IMR-90 (cell line): ENCODE measurements around the gene TMEM129. TPM values are rescaled to one million over a fixed set of nuclear protein-coding genes. Genes with fewer than 3 reads are reported as not detected.

Experiments
- ATAC-seq: fragments of 200-7000 bp; cut with Tn5 transposase; 2 replicates; pipeline ENCODE4 v1.9.1; 2020; ENCODE audit warnings: low read depth, mild to moderate bottlenecking, moderate library complexity
- BruUV-seq: library from RNA; stranded (reverse); fragments of 400-500 nt; replicated peaks from 2 replicates; lab custom pipeline; 2021; lab: Mats Ljungman, UMichigan
- CTCF ChIA-PET: fragments of 300-600 bp; formaldehyde crosslinking; extraction: SDS; loops from one replicate; lab custom pipeline; 2021; ENCODE audit warnings: antibody characterized with exemption; lab: Yijun Ruan, JAX
- POLR2A ChIA-PET: fragments of 300-600 bp; sonication (Branson Sonifier 250); formaldehyde crosslinking; loops from one replicate; lab custom pipeline; 2022; ENCODE audit warnings: antibody characterized with exemption; ENCODE audit not compliant: unreplicated experiment; lab: Charles Lee
- DNase-seq: peaks from one replicate; pipeline ENCODE4 v3.0.0; 2013
- H2AFZ ChIP-seq: replicated peaks from 2 replicates; pipeline ENCODE3; 2013; ENCODE audit warnings: low read length, mild to moderate bottlenecking; ENCODE audit not compliant: poor library complexity
- H2AK5ac ChIP-seq: 2 replicates; pipeline ENCODE4 v1.6.1; 2013; ENCODE audit warnings: low read depth, low read length, inconsistent platforms
- H2AK9ac ChIP-seq: replicated peaks from 2 replicates; pipeline ENCODE3; 2013; ENCODE audit warnings: mild to moderate bottlenecking, low read depth, low read length, moderate library complexity; ENCODE audit not compliant: poor library complexity
- H2BK120ac ChIP-seq: 2 replicates; pipeline ENCODE4 v1.6.1; 2013; ENCODE audit warnings: low read depth, low read length, inconsistent platforms
- H2BK15ac ChIP-seq: 3 replicates; pipeline ENCODE4 v1.6.1; 2013; ENCODE audit warnings: low read depth, low read length, inconsistent platforms
- H2BK20ac ChIP-seq: 2 replicates; pipeline ENCODE4 v1.6.1; 2013; ENCODE audit warnings: low read depth, mild to moderate bottlenecking, inconsistent platforms, low read length, moderate library complexity
- H2BK5ac ChIP-seq: 2 replicates; pipeline ENCODE4 v1.6.1; 2013; ENCODE audit warnings: mild to moderate bottlenecking, low read depth, low read length, inconsistent platforms; ENCODE audit not compliant: poor library complexity, severe bottlenecking
- H3K14ac ChIP-seq: replicated peaks from 2 replicates; pipeline ENCODE4 v1.6.1; 2013; ENCODE audit warnings: low read depth, low read length, inconsistent platforms
- H3K18ac ChIP-seq: 2 replicates; pipeline ENCODE4 v1.6.1; 2013; ENCODE audit warnings: low read depth, low read length, control low read depth
- H3K23ac ChIP-seq: 2 replicates; pipeline ENCODE4 v1.6.1; 2013; ENCODE audit warnings: low read depth, low read length, inconsistent platforms
- H3K27ac ChIP-seq: 2 replicates; pipeline ENCODE4 v1.5.1; 2013; ENCODE audit warnings: mild to moderate bottlenecking, control low read depth, low read length; ENCODE audit not compliant: insufficient read depth
- H3K27me3 ChIP-seq: 2 replicates; pipeline ENCODE4 v1.6.1; 2013; ENCODE audit warnings: low read length; ENCODE audit not compliant: control insufficient read depth, insufficient read depth
- H3K36me3 ChIP-seq: 2 replicates; pipeline ENCODE4 v1.6.1; 2013; ENCODE audit warnings: low read length, mixed read lengths; ENCODE audit not compliant: control insufficient read depth, insufficient read depth
- H3K4ac ChIP-seq: 2 replicates; pipeline ENCODE4 v1.6.1; 2013; ENCODE audit warnings: low read depth, low read length, inconsistent platforms
- H3K4me1 ChIP-seq: 2 replicates; pipeline ENCODE4 v1.6.1; 2013; ENCODE audit warnings: low read length, mixed read lengths; ENCODE audit not compliant: control insufficient read depth, insufficient read depth
- H3K4me2 ChIP-seq: 2 replicates; pipeline ENCODE4 v1.6.1; 2013; ENCODE audit warnings: low read depth, mild to moderate bottlenecking, control low read depth, low read length, moderate library complexity
- H3K4me3 ChIP-seq: 2 replicates; pipeline ENCODE4 v1.5.1; 2013; ENCODE audit warnings: low read depth, mild to moderate bottlenecking, control low read depth, low read length, moderate library complexity; ENCODE audit not compliant: insufficient read depth
- H3K56ac ChIP-seq: 2 replicates; pipeline ENCODE4 v1.6.1; 2013; ENCODE audit warnings: low read length, inconsistent platforms; ENCODE audit not compliant: insufficient read depth; ENCODE audit errors: extremely low read depth
- H3K79me1 ChIP-seq, 2 experiments: 2 replicates each; pipeline ENCODE4 v1.6.1; 2013; ENCODE audit warnings: low read length in 2 of 2, inconsistent platforms in 1 of 2, low read depth in 1 of 2
- H3K9ac ChIP-seq: 2 replicates; pipeline ENCODE4 v1.6.1; 2013; ENCODE audit warnings: low read depth, low read length, control low read depth
- H3K9me1 ChIP-seq: 2 replicates; pipeline ENCODE4 v1.6.1; 2013; ENCODE audit warnings: low read length, inconsistent platforms; ENCODE audit not compliant: insufficient read depth
- H3K9me3 ChIP-seq: 2 replicates; pipeline ENCODE4 v1.6.1; 2013; ENCODE audit warnings: low read length; ENCODE audit not compliant: control insufficient read depth, insufficient read depth
- H4K20me1 ChIP-seq: 2 replicates; pipeline ENCODE4 v1.6.1; 2013; ENCODE audit warnings: low read length, inconsistent platforms; ENCODE audit not compliant: insufficient read depth
- H4K5ac ChIP-seq: 2 replicates; pipeline ENCODE4 v1.6.1; 2013; ENCODE audit warnings: mild to moderate bottlenecking, low read depth, low read length, control low read depth
- H4K8ac ChIP-seq, 2 experiments: 2 replicates each; pipeline ENCODE4 v1.6.1; 2013; ENCODE audit warnings: low read depth in 2 of 2, low read length in 2 of 2, control low read depth in 1 of 2, inconsistent platforms in 1 of 2
- H4K91ac ChIP-seq: 2 replicates; pipeline ENCODE4 v1.6.1; 2013; ENCODE audit warnings: low read depth, low read length, inconsistent platforms; ENCODE audit not compliant: insufficient read depth
- CEBPB ChIP-seq: IDR thresholded peaks from 2 replicates; pipeline ENCODE4 v1.6.1; 2012; ENCODE audit warnings: low read depth, low read length, improper control_type of control experiment
- FOS ChIP-seq: fragments of 150-350 bp; IDR thresholded peaks from 2 replicates; pipeline ENCODE4 v1.6.1; 2016; ENCODE audit warnings: low read depth, low read length
- MAFK ChIP-seq: IDR thresholded peaks from 2 replicates; pipeline ENCODE4 v1.6.1; 2012; ENCODE audit warnings: low read depth, low read length, improper control_type of control experiment
- MXI1 ChIP-seq: IDR thresholded peaks from 2 replicates; pipeline ENCODE4 v1.6.1; 2012; ENCODE audit warnings: low read depth, mild to moderate bottlenecking, low read length, moderate library complexity, borderline replicate concordance
- NFE2L2 ChIP-seq: fragments of 150-350 bp; IDR thresholded peaks from 2 replicates; pipeline ENCODE4 v1.6.1; 2016; ENCODE audit warnings: low read depth, mild to moderate bottlenecking, low read length
- RAD21 ChIP-seq: IDR thresholded peaks from 2 replicates; pipeline ENCODE4 v1.6.1; 2012; ENCODE audit warnings: low read length, improper control_type of control experiment
- WGBS, 2 experiments: methylation state at CpG; one replicate each; pipeline versions ENCODE4 v1.1.5 to v1.1.7; 2013; ENCODE audit warnings: missing lambda C conversion rate in 2 of 2; ENCODE audit not compliant: insufficient read length in 1 of 2; ENCODE audit errors: extremely low coverage in 2 of 2; 5-methylcytosine and 5-hydroxymethylcytosine counted together
- dilution Hi-C: fragments of 300-500 bp; cut with HindIII; formaldehyde crosslinking; loops from one replicate; pipeline ENCODE4 v1.14.3; 2018; ENCODE audit warnings: low sequenced_read_pairs; ENCODE audit not compliant: unreplicated experiment
- in situ Hi-C: fragments of 300-500 bp; cut with MboI; formaldehyde crosslinking; loops from 3 replicates; pipeline ENCODE4 v1.14.3; 2019; ENCODE audit warnings: low sequenced_read_pairs, inconsistent platforms, mixed read lengths
- intact Hi-C: fragments of 100-400 bp; cut with micrococcal nuclease; formaldehyde crosslinking; loops from 2 replicates; pipeline ENCODE4 v1.10.0; 2022
- polyA plus RNA-seq, 3 experiments: library from polyadenylated mRNA; depleted of rRNA; stranded (reverse); fragments of >200 nt; gene quantifications; 2 replicates each; pipeline ENCODE4 v1.2.3, GENCODE V29; 2012; ENCODE audit warnings: low replicate concordance in 1 of 3
- total RNA-seq: library from RNA; depleted of rRNA; stranded (reverse); fragments of >200 nt; gene quantifications from 2 replicates; pipeline ENCODE4 v1.2.3, GENCODE V29; 2012

The TMEM129 gene
- total and polyA plus RNA-seq, 2 of the 4 experiments (the other 2 are of a cell fraction): 6.6 to 26.6 TPM

- Histone ChIP-seq H3K9me3 (no peaks in the 10 kb centered on the region), H2AK9ac (peak overlapping the region; percentile 65), H3K27ac (no peak overlapping the region), H3K9me1 (no peaks in the 10 kb centered on the region), H2BK15ac (no peak overlapping the region), H3K9ac (no peak overlapping the region), H4K5ac (no peak overlapping the region), H3K27me3 (no peaks in the 10 kb centered on the region; the same call in 1 of the 2 replicates), H3K4me3 (no peak overlapping the region), H4K91ac (no peak overlapping the region), H2BK5ac (no peak overlapping the region), H2BK120ac (no peak overlapping the region), H3K4me2 (no peak overlapping the region), H4K8ac (no peak overlapping the region), H3K14ac (no peak overlapping the region), H3K36me3 (no peaks in the 10 kb centered on the region), H3K56ac (no peak overlapping the region), H3K23ac (no peak overlapping the region), H2AFZ (peak overlapping the region; percentile 43), H3K18ac (no peak overlapping the region), H3K4ac (no peak overlapping the region), H3K4me1 (peaks cover 4% of the 10 kb centered on the region; the same call in 1 of the 2 replicates), H3K79me1 (no peaks in the 10 kb centered on the region), H2AK5ac (no peak overlapping the region), H2BK20ac (no peak overlapping the region), H4K20me1 (no peaks in the 10 kb centered on the region; the same call in 1 of the 2 replicates)
- intact Hi-C loops: no loop called here
- no peak for ATAC-seq
- ChIA-PET CTCF (no interaction called here), POLR2A (no interaction called here)
- DNase-seq: no peak
- BruUV-seq: no TSS peak
- in situ Hi-C loops: no loop called here
- 72% methylated on average over 5 of the region's 41 CpGs; no CpG with 5 or more reads in 1 of the 2 experiments for WGBS, 2 experiments
- dilution Hi-C loops: no loop called here
- TF ChIP-seq MAFK: no peak
- no peak for TF ChIP-seq FOS
- no peak for TF ChIP-seq CEBPB
- TF ChIP-seq MXI1: no peak
- no peak for TF ChIP-seq RAD21
- no peak for TF ChIP-seq NFE2L2
Observed at GRCh38 chr4:1766106-1767060, 45.3 kb upstream of the TMEM129 start.
